Retina (tissue), 1 donor: ENCODE results near the gene USP49.
"Not testable (repeated sequence)": the region's sequence is repeated elsewhere in the genome, so short reads cannot be mapped to it uniquely, and the experiment has no call there.

ENCODE experiments used
- DNase-seq: peaks from one replicate; pipeline ENCODE4 v3.0.0-alpha.2; 2016

USP49 gene

DNA sequence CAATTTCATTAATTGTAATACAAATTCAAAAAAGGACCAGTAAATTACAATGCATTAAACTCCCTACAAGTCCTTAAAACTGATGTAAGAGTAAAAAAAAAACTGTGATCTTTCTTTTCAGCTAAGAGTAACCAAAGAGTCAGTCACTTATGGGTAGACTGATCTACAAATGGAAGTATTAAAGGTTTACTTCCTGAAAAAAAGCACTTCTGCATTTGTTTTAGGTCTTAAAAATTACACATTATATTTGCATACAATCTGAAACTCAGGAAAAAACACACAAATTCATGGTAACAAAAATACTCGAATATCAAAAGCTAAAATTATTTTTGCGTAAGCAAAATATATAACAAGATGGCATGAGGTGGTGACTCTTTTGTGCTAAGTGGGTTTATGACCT is 23.5 kb downstream of the USP49 start:
- DNase-seq, result no peak

- DNase-seq, result no peak
These were observed 35.8 kb downstream of the USP49 start for GRCh38 chr6:41859356-41859755.

DNA sequence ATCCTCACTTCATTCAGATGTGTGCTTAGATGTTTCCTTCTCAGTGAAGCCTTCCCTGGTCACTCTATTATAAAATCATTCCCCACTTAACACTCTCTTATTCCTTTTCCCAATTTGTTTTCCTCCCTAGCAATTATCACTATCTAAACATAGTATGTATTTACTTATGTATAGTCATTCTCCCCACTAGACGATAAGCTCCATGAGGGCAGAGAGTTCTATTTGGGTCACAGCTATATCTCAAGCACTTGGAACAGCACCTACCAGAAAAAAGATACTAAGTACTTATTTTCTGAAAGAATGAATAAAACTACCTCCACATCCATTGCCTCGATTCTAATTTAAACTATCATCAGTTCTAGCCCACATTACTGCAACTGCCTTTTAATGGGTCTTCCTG is 36.5 kb downstream of the USP49 start:
- DNase-seq, result no peak

GRCh38 chr6:41850861-41851260 is 44.3 kb downstream of the USP49 start:
- no peak for DNase-seq

DNA sequence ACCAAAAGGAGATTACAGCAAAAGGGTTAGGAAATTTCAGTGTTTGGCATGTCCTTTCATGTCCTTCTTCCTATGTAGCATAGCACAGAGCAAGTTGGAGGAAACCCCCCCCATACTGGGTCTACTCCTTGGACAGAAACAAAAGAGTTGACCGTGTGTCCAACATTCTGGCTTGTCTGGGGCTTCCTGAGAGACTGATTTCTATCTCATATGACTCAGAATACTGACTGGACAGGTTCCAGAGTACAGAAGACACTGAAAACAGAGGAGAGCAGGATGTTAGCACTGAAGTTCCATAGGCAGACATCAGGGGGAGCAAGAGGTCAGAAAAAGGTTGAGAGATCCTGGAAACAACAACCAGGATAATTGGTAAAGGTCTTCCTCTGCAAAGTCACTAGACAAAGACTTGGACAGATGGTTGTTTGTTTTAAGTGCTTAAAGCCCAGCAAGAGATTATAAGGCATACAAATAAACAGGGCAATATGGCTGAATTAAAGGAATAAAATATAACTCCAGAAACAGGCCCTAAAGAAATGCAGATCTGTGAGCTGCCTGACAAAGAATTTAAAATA is 48.4 kb downstream of the USP49 start:
- DNase-seq, result peak; percentile 26

DNA sequence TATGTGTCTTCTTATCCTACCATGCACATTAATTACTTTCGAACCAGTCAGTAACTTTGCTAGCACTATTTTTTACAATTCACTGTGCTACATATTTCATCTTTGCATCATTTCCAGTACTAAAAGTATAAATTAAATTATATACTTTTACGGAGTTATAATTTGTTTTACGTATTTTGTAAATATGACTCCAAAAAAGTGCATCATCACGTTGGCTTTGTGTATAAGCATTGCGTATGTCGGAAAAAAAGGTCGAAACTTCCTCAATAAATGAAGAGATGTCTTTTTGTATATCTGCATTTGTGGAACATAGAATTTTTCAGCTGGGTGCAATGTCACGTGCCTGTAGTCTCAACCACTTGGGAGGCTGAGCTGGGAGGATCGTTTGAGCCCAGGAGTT is 52.0 kb downstream of the USP49 start:
- DNase-seq, result no peak

GRCh38 chr6:41840326-41840725 is 54.8 kb downstream of the USP49 start:
- no peak for DNase-seq

DNA sequence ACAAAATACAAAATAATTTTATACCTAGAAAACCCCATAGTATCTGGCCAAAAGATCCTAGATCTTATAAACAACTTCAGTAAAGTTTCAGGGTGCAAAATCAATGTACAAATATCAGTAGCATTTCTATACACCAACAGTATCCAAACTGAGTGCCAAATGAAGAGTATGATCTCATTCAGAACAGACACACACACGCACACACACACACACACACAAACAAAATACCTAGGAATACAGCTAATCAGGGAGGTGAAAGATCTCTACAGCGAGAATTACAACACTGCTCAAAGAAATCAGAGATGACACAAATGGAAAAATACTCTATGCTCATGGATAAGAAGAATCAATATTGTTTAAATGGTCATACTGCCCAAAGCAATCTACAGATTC is 58.5 kb downstream of the USP49 start:
- DNase-seq, result no peak

DNA sequence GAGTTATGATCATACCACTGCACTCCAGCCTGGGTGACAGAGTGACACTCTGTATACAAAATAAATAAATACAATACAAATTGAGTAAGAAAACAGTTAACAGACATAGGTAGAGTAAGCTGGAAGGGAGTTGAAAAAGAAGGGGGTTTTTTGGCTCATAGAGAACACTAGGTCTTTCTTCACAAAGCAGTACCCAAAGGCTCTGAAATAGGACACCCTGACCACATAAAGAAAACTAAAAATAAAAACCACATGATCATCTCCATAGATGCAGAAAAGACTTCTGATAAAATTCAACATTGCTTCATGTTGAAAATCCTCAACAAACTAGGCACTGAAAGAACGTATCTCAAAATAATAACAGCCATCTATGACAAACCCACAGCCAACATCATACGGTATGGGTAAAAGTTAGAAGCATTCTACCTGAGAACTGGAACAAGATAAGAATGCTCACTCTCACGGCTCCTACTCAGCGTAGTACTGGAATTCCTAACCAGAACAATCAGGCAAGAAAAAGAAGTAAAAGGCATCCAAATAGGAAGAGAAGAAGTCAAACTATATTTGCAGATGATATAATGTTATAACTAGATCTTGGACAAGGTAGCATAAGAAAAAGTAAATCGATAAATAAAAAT is 59.0 kb downstream of the USP49 start:
- DNase-seq, result no peak

DNA sequence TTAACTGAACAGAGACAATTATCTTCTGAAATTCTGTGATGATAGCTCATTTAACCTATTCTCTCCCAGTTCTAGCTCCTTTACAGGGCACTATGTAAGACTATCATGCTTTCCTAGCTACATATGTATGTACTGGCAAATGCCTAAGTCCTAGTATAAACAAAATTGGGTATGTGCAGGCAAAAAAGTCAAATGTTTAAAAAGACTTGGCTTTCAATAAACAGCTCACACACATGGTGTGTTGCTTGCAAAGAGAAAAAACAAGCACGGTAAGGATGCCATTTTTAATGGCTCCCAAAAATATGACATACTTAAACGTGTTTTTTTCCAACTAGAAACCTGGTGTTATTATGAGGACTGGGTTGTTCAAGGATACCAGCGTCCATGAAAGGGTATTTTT is 62.9 kb downstream of the USP49 start:
- DNase-seq, result no peak

- no peak for DNase-seq
These were observed 68.7 kb downstream of the USP49 start for GRCh38 chr6:41826343-41827022.

DNA sequence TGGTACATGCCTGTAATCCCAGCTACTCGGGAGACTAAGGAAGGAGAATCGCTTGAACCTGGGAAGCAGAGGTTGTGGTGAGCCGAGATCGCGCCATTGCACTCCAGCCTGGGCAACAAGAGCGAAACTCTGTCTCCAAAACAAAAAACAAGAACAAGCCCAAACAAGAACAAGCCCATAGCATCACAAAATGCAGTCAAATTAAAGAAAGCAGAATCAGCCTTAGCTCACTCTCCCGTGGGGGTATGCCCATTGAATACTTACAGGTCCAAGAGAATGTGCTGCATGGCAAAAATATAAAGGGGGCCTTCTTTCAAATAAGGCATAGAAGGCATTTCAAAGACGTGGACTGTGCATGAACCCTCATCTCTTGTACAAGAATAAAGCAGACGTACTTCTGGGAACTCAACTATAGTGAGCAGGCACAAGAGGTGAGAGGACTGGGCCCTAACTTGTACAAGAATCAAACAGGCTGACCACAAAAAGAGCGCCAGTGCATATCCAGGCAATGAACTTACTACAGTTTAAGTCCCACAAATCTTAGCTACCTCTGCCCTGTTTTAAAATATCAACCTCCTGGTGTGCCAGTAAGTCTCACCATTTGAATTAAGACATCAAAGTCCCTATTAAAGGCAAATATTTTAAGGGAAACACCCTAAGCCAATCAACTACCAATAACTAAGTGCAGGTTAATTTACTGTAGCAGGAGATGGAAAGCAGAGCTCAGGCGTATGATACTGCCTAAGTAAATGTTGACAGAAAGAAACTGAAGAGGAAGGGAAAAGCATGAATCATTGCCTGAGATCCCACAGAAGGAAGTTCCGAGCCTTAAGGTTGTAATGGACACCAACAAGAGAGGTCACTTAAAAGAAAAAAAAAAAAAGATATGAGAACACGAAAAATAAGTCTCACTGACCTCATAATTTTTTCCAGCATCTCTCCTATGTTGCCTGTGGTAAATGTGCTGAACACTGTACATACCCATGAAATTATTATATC is 70.3 kb downstream of the USP49 start:
- no peak for DNase-seq

DNA sequence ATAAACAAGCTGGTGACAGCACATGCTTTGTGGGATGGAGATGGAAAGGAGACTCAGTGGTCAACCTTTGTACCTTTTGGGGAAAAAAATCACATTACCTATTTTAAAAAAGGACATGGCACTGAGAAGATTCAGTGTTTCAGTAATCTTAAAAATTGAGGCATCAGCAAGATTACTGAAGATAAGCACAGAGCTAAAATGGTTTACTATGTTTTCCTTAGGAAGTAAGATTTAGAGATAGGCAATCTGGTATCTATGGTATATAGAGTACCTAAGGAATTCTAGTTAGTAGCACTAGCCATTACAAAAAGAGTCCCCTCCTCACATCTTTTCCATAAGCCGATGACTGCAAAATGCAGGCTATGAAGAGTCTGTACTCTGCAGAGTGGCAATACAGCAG is 72.0 kb downstream of the USP49 start:
- DNase-seq, result no peak

- DNase-seq, result no peak
These were observed 73.2 kb downstream of the USP49 start for GRCh38 chr6:41822021-41822420.

- no peak for DNase-seq
These were observed 73.9 kb downstream of the USP49 start for GRCh38 chr6:41821266-41821665.

GRCh38 chr6:41818271-41819054 is 76.7 kb downstream of the USP49 start:
- DNase-seq, result no peak

- DNase-seq, result no peak
These were observed 79.6 kb downstream of the USP49 start for GRCh38 chr6:41815587-41815986.

DNA sequence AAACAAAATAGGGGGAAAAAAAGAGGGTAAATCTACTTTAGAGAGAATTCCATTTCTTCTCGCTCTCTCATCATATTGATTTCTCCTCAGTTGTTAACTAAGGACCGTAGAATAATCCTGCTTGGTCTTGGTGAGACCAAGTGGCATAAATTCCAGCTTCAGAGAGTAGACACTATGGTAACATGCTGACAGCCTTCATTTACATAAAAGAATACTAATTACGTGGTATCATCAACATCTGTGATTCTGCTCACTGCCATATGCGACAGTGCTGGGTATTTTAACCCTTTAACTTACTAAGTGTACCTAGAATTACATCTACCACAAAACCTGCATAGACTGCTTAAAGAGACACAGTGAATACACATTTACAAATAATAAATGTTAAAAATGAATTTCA is 80.5 kb downstream of the USP49 start:
- no peak for DNase-seq

DNA sequence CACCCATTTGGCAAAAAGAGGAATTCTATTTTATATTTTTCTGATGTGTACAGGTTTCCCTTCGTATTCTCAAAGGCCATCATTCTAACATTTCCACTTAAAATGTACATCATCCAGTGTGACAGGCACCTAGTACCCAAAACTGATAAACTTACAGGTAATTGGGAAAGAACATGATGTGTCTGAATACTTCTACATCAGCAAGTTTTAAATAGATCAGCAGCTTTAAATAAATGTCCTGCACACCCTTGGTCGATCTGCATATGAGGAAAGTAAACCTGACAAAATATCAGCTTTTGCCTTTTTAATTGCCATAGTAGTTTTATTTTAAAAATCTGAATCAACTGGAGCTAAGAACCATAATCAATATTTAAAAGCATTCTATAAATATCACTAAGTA is 81.2 kb downstream of the USP49 start:
- no peak for DNase-seq

DNA sequence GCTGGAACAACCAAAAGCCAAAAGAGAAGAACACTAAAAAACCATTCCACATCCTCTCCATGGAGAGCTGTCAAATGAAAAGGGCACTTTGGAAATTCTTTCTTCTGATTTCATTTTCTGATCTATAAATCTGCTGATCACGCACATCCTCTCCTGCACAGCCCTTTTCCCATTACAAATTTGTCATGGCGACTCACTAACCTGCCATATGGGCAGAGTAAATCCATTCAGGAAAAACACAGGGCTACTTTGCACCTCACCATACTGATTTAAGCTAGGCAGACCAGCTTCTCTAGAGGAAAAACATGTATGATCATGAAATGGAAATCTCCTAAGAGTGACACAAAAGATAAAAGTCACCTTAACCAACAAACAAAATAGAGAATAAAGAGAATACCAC is 81.7 kb downstream of the USP49 start:
- no peak for DNase-seq

DNA sequence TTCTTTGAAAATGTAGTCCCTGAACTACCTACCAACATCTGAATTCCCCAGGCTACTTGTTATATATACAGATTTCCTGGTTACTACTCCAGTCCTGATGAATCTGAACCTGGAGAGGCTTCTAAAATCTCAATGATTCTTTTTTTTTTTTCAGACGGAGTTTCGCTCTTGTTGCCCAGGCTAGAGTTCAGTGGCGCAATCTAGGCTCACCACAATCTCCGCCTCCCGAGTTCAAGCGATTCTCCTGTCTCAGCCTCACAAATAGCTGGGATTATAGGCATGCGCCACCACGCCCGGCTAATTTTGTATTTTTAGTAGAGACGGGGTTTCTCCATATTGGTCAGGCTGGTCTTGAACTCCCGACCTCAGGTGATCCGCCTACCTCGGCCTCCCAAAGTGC is 83.2 kb downstream of the USP49 start:
- DNase-seq, result not testable (repeated sequence)

DNA sequence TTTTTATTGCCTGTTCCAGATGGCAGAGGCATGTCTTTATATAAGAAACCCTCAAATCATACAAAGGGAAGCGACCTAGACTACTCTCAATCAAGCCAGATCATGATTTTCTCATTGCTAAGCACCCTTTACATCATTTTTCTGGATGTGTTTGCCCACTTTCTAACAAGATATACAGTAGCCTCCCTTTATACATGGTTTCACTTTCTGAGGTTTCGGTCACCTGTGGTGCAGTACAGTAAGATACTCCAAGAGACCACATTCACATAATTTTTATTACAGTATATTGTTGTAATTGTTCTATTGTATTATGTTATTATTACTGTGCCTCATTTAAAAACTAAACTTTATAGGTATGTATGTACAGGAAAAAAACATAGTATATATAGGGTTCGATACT is 84.1 kb downstream of the USP49 start:
- DNase-seq, result no peak
